Measurements from ENCODE around the gene VPS13D. TPM values are rescaled to one million over a fixed set of nuclear protein-coding genes. Genes with fewer than 3 reads are reported as not detected.

VPS13D gene
- total RNA-seq, 2 donors from 2014 or later = 76.1 to 99.9 TPM

- peak in 1 of 2 donors; percentile 18 for DNase-seq
- no peak for ATAC-seq
- intact Hi-C loops (cut with DNase I, micrococcal nuclease) = no loop called here
Observed at GRCh38 chr1:12344596-12345349, 114.9 kb downstream of the VPS13D start.

GRCh38 chr1:12345350-12346217 is 115.8 kb downstream of the VPS13D start:
- ATAC-seq = peak; percentile 47
- intact Hi-C loops (cut with DNase I, micrococcal nuclease) = no loop called here
- peak in 1 of 2 donors; percentile 13 for DNase-seq

- DNase-seq = no peak
- intact Hi-C loops (cut with DNase I, micrococcal nuclease) = no loop called here
- ATAC-seq = peak; percentile 89
Observed at GRCh38 chr1:12346483-12347151, 116.8 kb downstream of the VPS13D start.

- ATAC-seq (no peak), DNase-seq (no peak)
- intact Hi-C loops (cut with DNase I, micrococcal nuclease) = no loop called here
Observed at GRCh38 chr1:12348113-12348512, 118.3 kb downstream of the VPS13D start.

- intact Hi-C loops (cut with DNase I, micrococcal nuclease) = no loop called here
- no peak for DNase-seq
- no peak for ATAC-seq
Observed at GRCh38 chr1:12353981-12354380, 124.2 kb downstream of the VPS13D start.

GRCh38 chr1:12356004-12356890 is 126.4 kb downstream of the VPS13D start:
- ATAC-seq (no peak), DNase-seq (no peak)
- intact Hi-C loops (cut with DNase I, micrococcal nuclease) = no loop called here

- no peak for ATAC-seq
- intact Hi-C loops (cut with DNase I, micrococcal nuclease) = no loop called here
Observed at GRCh38 chr1:12358499-12358898, 128.7 kb downstream of the VPS13D start.

GRCh38 chr1:12359359-12360133 is 129.7 kb downstream of the VPS13D start:
- intact Hi-C loops (cut with DNase I, micrococcal nuclease) = no loop called here
- ATAC-seq = no peak
- no peak for DNase-seq

More at GRCh38 chr1:12358499-12358898, 128.7 kb downstream of the VPS13D start:
- no peak for DNase-seq

- intact Hi-C loops (cut with DNase I, micrococcal nuclease) = no loop called here
- ATAC-seq (no peak), DNase-seq (no peak)
Observed at GRCh38 chr1:12368646-12369045, 138.8 kb downstream of the VPS13D start.

GRCh38 chr1:12369258-12369657 is 139.4 kb downstream of the VPS13D start:
- intact Hi-C loops (cut with DNase I, micrococcal nuclease) = no loop called here
- ATAC-seq = no peak
- no peak for DNase-seq

GRCh38 chr1:12370333-12370975 is 140.6 kb downstream of the VPS13D start:
- ATAC-seq = no peak
- DNase-seq = no peak
- intact Hi-C loops (cut with DNase I, micrococcal nuclease) = no loop called here

- intact Hi-C loops (cut with DNase I, micrococcal nuclease) = no loop called here
- no peak for DNase-seq
- ATAC-seq = no peak
Observed at GRCh38 chr1:12371053-12371452, 141.2 kb downstream of the VPS13D start.

GRCh38 chr1:12372180-12372579 is 142.3 kb downstream of the VPS13D start:
- intact Hi-C loops (cut with DNase I, micrococcal nuclease) = no loop called here
- DNase-seq (no peak), ATAC-seq (no peak)

GRCh38 chr1:12372761-12373160 is 142.9 kb downstream of the VPS13D start:
- ATAC-seq (no peak), DNase-seq (no peak)
- intact Hi-C loops (cut with DNase I, micrococcal nuclease) = no loop called here

- ATAC-seq (no peak), DNase-seq (no peak)
- intact Hi-C loops (cut with DNase I, micrococcal nuclease) = no loop called here
Observed at GRCh38 chr1:12375133-12375829, 145.5 kb downstream of the VPS13D start.

- ATAC-seq (peak; percentile 18), DNase-seq (no peak)
- intact Hi-C loops (cut with DNase I, micrococcal nuclease) = no loop called here
Observed at GRCh38 chr1:12376236-12377045, 146.6 kb downstream of the VPS13D start.
